GM12878 (cell line): ENCODE results near the gene FBLN7. TPM values are rescaled to one million over a fixed set of nuclear protein-coding genes. Genes with fewer than 3 reads are reported as not detected.

Source experiments
- ATAC-seq: fragments of 200-7000 bp; cut with Tn5 transposase; 3 replicates; pipeline ENCODE4 v1.9.1; 2020; ENCODE audit warnings: mild to moderate bottlenecking, moderate library complexity
- BruUV-seq: library from RNA; stranded (reverse); fragments of 400-500 nt; replicated peaks from 2 replicates; lab custom pipeline; 2021; lab: Mats Ljungman, UMichigan
- CTCF ChIA-PET: fragments of 300-600 bp; sonication (Branson Sonifier 250); formaldehyde crosslinking; extraction: SDS; loops from one replicate; lab custom pipeline; 2021; ENCODE audit warnings: inconsistent platforms; lab: Yijun Ruan, JAX
- POLR2A ChIA-PET: fragments of 350-600 bp; formaldehyde crosslinking; extraction: SDS; loops from one replicate; lab custom pipeline; 2021; ENCODE audit warnings: inconsistent platforms; lab: Charles Lee
- RAD21 ChIA-PET: fragments of 300-600 bp; sonication (Branson Sonifier 250); formaldehyde crosslinking; loops from one replicate; lab custom pipeline; 2023; ENCODE audit warnings: antibody characterized with exemption; ENCODE audit not compliant: unreplicated experiment; lab: Charles Lee
- SMC1A ChIA-PET: fragments of 300-600 bp; sonication (Branson Sonifier 250); formaldehyde crosslinking; loops from one replicate; lab custom pipeline; 2023; ENCODE audit not compliant: unreplicated experiment, uncharacterized antibody; lab: Charles Lee
- DNase-seq: peaks from one replicate; pipeline ENCODE4 v3.0.0-alpha.2; 2011; ENCODE audit warnings: low read depth, low spot score
- FAIRE-seq: peaks from 3 replicates; lab custom pipeline; 2011; peaks lifted over from hg19 to GRCh38; lab: Jason Lieb, UNC
- H2AFZ ChIP-seq: 2 replicates; pipeline ENCODE4 v1.6.0; 2011; ENCODE audit warnings: low read depth, low read length, control low read depth; ENCODE audit not compliant: control insufficient read depth
- H3K27ac ChIP-seq: 2 replicates; pipeline ENCODE4 v1.5.1; 2011; ENCODE audit warnings: control low read depth; ENCODE audit not compliant: control insufficient read depth, insufficient read depth
- H3K27me3 ChIP-seq, 2 experiments: replicated peaks in 1 of 2; 2 replicates each; pipeline versions ENCODE4 v1.6.0 to v1.6.1; 2011; ENCODE audit warnings: low read length in 1 of 2; ENCODE audit not compliant: control insufficient read depth in 2 of 2, insufficient read depth in 2 of 2
- H3K36me3 ChIP-seq, 2 experiments: 2 replicates each; pipeline ENCODE4 v1.5.1; 2011; ENCODE audit warnings: low read length in 1 of 2; ENCODE audit not compliant: control insufficient read depth in 2 of 2, insufficient read depth in 2 of 2
- H3K4me1 ChIP-seq: 2 replicates; pipeline ENCODE4 v1.6.1; 2011; ENCODE audit warnings: mild to moderate bottlenecking, low read length, moderate library complexity, mixed read lengths; ENCODE audit not compliant: control insufficient read depth, insufficient read depth
- H3K4me2 ChIP-seq: 2 replicates; pipeline ENCODE4 v1.6.0; 2011; ENCODE audit warnings: control low read depth; ENCODE audit not compliant: control insufficient read depth, insufficient read depth
- H3K4me3 ChIP-seq: fragments of 200-600 bp; sonication (generic); 2 replicates; pipeline ENCODE4 v1.5.1; 2016
- H3K79me2 ChIP-seq: 2 replicates; pipeline ENCODE4 v1.6.0; 2011; ENCODE audit warnings: low read length; ENCODE audit not compliant: control insufficient read depth, insufficient read depth
- H3K9ac ChIP-seq: 2 replicates; pipeline ENCODE4 v1.8.0; 2011; ENCODE audit warnings: low read length, control low read depth, mixed read lengths; ENCODE audit not compliant: control insufficient read depth, insufficient read depth
- H3K9me3 ChIP-seq: replicated peaks from 3 replicates; pipeline ENCODE4 v1.5.1; 2011; ENCODE audit warnings: mild to moderate bottlenecking, low read length; ENCODE audit not compliant: control insufficient read depth, insufficient read depth
- H4K20me1 ChIP-seq: 2 replicates; pipeline ENCODE4 v1.6.0; 2011; ENCODE audit not compliant: control insufficient read depth, insufficient read depth
- BACH1 ChIP-seq: fragments of 450-650 bp; IDR thresholded peaks from 2 replicates; pipeline ENCODE4 v1.6.1; 2017; ENCODE audit warnings: mild to moderate bottlenecking, borderline replicate concordance
- CREB1 ChIP-seq: IDR thresholded peaks from 2 replicates; pipeline ENCODE4 v1.6.1; 2012; ENCODE audit warnings: low read depth, mild to moderate bottlenecking, inconsistent platforms
- EP300 ChIP-seq, 2 experiments: fragments of 150-350 bp in 1 of 2; IDR thresholded peaks; 2 replicates each; pipeline ENCODE4 v1.6.1; 2011 to 2012; ENCODE audit warnings: low read depth in 2 of 2, low read length in 2 of 2, borderline replicate concordance in 1 of 2, improper control_type of control experiment in 1 of 2, inconsistent platforms in 1 of 2; ENCODE audit not compliant: control insufficient read depth in 1 of 2
- ETV6 ChIP-seq, 2 experiments: fragments of 450-650 bp in 1 of 2; IDR thresholded peaks in 1 of 2; conservative IDR thresholded peaks in 1 of 2; 2 replicates each; pipeline ENCODE4 v1.6.1; 2014; ENCODE audit warnings: antibody characterized with exemption in 1 of 2, borderline replicate concordance in 1 of 2, low read depth in 1 of 2, mild to moderate bottlenecking in 1 of 2, moderate library complexity in 1 of 2
- GABPA ChIP-seq: IDR thresholded peaks from 2 replicates; pipeline ENCODE4 v1.6.1; 2014; ENCODE audit warnings: antibody characterized with exemption, low read depth, mild to moderate bottlenecking, inconsistent platforms
- GATAD2B ChIP-seq: fragments of 450-650 bp; conservative IDR thresholded peaks from 2 replicates; pipeline ENCODE4 v1.6.1; 2017; ENCODE audit warnings: low read depth, mild to moderate bottlenecking, moderate library complexity
- HDAC2 ChIP-seq: fragments of 200-600 bp; sonication (generic); IDR thresholded peaks from 2 replicates; pipeline ENCODE4 v1.6.1; 2017
- HDGF ChIP-seq: fragments of 450-650 bp; IDR thresholded peaks from 2 replicates; pipeline ENCODE4 v1.6.1; 2016; ENCODE audit warnings: antibody characterized with exemption
- KAT2A ChIP-seq: conservative IDR thresholded peaks from 2 replicates; pipeline ENCODE4 v1.6.1; 2011; ENCODE audit warnings: low read depth, low read length; ENCODE audit not compliant: control insufficient read depth
- MTA3 ChIP-seq: IDR thresholded peaks from 2 replicates; pipeline ENCODE4 v1.6.1; 2012; ENCODE audit warnings: low read length, inconsistent platforms, borderline replicate concordance
- NFIC ChIP-seq: IDR thresholded peaks from 2 replicates; pipeline ENCODE4 v1.6.1; 2012; ENCODE audit warnings: low read depth, mild to moderate bottlenecking, inconsistent platforms, low read length, moderate library complexity
- NR2F1 ChIP-seq: fragments of 450-650 bp; conservative IDR thresholded peaks from 2 replicates; pipeline ENCODE4 v1.6.1; 2017; ENCODE audit warnings: mild to moderate bottlenecking
- RUNX3 ChIP-seq: IDR thresholded peaks from 2 replicates; pipeline ENCODE4 v1.6.1; 2012; ENCODE audit warnings: low read length, inconsistent platforms
- SIX5 ChIP-seq: IDR thresholded peaks from 2 replicates; pipeline ENCODE4 v1.6.1; 2011; ENCODE audit warnings: mild to moderate bottlenecking, low read depth, low read length, moderate library complexity; ENCODE audit not compliant: severe bottlenecking
- SPI1 ChIP-seq: IDR thresholded peaks from 2 replicates; pipeline ENCODE4 v1.6.1; 2011; ENCODE audit warnings: low read depth, mild to moderate bottlenecking, low read length, moderate library complexity, borderline replicate concordance; ENCODE audit not compliant: insufficient read depth
- ZNF24 ChIP-seq: fragments of 450-650 bp; IDR thresholded peaks from 2 replicates; pipeline ENCODE4 v1.6.1; 2017; ENCODE audit warnings: antibody characterized with exemption, mild to moderate bottlenecking
- WGBS: methylation state at CpG from one replicate; pipeline ENCODE4 v1.1.6; 2016; ENCODE audit warnings: low lambda C conversion rate; ENCODE audit not compliant: insufficient replicate concordance, insufficient coverage; ENCODE audit errors: missing lambda C conversion rate; 5-methylcytosine and 5-hydroxymethylcytosine counted together
- in situ Hi-C: fragments of 300-500 bp; cut with MboI; formaldehyde crosslinking; loops from 9 replicates; pipeline ENCODE4 v1.14.3; 2018; ENCODE audit warnings: mixed read lengths
- intact Hi-C: fragments of 100-400 bp; cut with micrococcal nuclease; formaldehyde crosslinking; loops from one replicate; pipeline ENCODE4 v1.14.2; 2022; ENCODE audit not compliant: unreplicated experiment
- polyA plus RNA-seq, 11 experiments: library from polyadenylated mRNA; depleted of rRNA in 4 of 11; unstranded in 6 of 11; stranded (reverse) in 5 of 11; fragments of >200 nt; fragmentation: Nextera tagmentation in 4 of 11; fragmentation: Illumina TruSeq in 1 of 11; extraction: Ambion mirVana in 4 of 11; extraction: Trizol in 1 of 11; gene quantifications; 1 replicate in 1 of 11; 2 replicates in 10 of 11; pipeline versions ENCODE4 v1.2.1 to v1.2.3, GENCODE V29; 2011 to 2016; ENCODE audit warnings: inconsistent platforms in 2 of 11, missing spikeins in 2 of 11, low read depth in 1 of 11
- total RNA-seq, 4 experiments: library from RNA; depleted of rRNA in 3 of 4; stranded (reverse); fragments of >200 nt in 3 of 4; fragmentation: Illumina TruSeq in 1 of 4; extraction: Trizol in 1 of 4; gene quantifications; 2 replicates each; pipeline versions ENCODE4 v1.2.1 to v1.2.3, GENCODE V29; 2013 to 2021

Gene FBLN7
- total and polyA plus RNA-seq, 10 of the 15 experiments (the other 5 are each of a cell fraction or from before 2014, with no cell fraction given), result 0.01 to 0.10 (median 0.01) TPM; not detected in 7

- in situ Hi-C loops (no loop called here), intact Hi-C loops (loop anchor here (5.0 kb wide), 1 partner anchor 51 kb away; the partner anchor contains the start of gene TMEM87B)
- no peak for FAIRE-seq
- no TSS peak for BruUV-seq
- ATAC-seq, result no peak
- ChIA-PET RAD21 (no interaction called here), POLR2A (interaction anchor here (0.6 kb wide), 1 partner anchor 12 kb away, joined by 5 read pairs; no protein-coding TSS in a partner anchor), CTCF (interaction anchor here (0.8 to 1.9 kb wide), 3 partner anchors 13 to 171 kb away, joined by 3 to 5 read pairs (median 3); no protein-coding TSS in a partner anchor), SMC1A (interaction anchor here (0.6 to 1.1 kb wide), 2 partner anchors 11 to 62 kb away, joined by 4 read pairs; no protein-coding TSS in a partner anchor)
- TF ChIP-seq KAT2A (no peak), ETV6 (conservative IDR thresholded peaks at IDR 0.05 in 1 of 2, IDR thresholded peaks at IDR 0.05 in 1 of 2; ENCODE audit: borderline replicate concordance in 1 of 2, low read depth in 1 of 2) (no peak), ZNF24 (no peak), NFIC (no peak), BACH1 (no peak), NR2F1 (no peak), RUNX3 (no peak), GABPA (no peak), SPI1 (no peak), HDAC2 (no peak), HDGF (no peak), MTA3 (no peak), GATAD2B (no peak), CREB1 (no peak), SIX5 (no peak), EP300 (IDR thresholded peaks at IDR 0.05; ENCODE audit: borderline replicate concordance in 1 of 2, control insufficient read depth in 1 of 2, low read depth in 2 of 2, low read length in 2 of 2) (no peak)
- H4K20me1 ChIP-seq, result no peaks in the 10 kb centered on the region
- H3K4me1 ChIP-seq, result no peaks in the 10 kb centered on the region
- no peak overlapping the region for H3K9ac ChIP-seq
- H3K9me3 ChIP-seq, result peaks cover 15% of the 10 kb centered on the region
- no peak overlapping the region for H3K4me3 ChIP-seq
- no peaks in the 10 kb centered on the region for H3K79me2 ChIP-seq
- H3K4me2 ChIP-seq, result no peak overlapping the region
- no peak overlapping the region for H3K27ac ChIP-seq
- H3K36me3 ChIP-seq, result peaks cover 0 to 36% of the 10 kb centered on the region in 2 experiments; a peak in 3 of 4 replicates
- no peak overlapping the region for H2AFZ ChIP-seq
- H3K27me3 ChIP-seq, result no peaks in the 10 kb centered on the region
- 94% methylated on average over 1 of the region's 1 CpG for WGBS
- no peak for DNase-seq
Observed at GRCh38 chr2:112108178-112108832, 29.9 kb upstream of the FBLN7 start.
